HG02798 (cell line): ENCODE results near the gene LPAR1.

ENCODE experiments used
- ATAC-seq: cut with Tn5 transposase; IDR thresholded peaks from one replicate; pipeline ENCODE4 v1.9.1; 2021; ENCODE audit warnings: mild to moderate bottlenecking; ENCODE audit not compliant: unreplicated experiment, poor library complexity

LPAR1 gene

DNA sequence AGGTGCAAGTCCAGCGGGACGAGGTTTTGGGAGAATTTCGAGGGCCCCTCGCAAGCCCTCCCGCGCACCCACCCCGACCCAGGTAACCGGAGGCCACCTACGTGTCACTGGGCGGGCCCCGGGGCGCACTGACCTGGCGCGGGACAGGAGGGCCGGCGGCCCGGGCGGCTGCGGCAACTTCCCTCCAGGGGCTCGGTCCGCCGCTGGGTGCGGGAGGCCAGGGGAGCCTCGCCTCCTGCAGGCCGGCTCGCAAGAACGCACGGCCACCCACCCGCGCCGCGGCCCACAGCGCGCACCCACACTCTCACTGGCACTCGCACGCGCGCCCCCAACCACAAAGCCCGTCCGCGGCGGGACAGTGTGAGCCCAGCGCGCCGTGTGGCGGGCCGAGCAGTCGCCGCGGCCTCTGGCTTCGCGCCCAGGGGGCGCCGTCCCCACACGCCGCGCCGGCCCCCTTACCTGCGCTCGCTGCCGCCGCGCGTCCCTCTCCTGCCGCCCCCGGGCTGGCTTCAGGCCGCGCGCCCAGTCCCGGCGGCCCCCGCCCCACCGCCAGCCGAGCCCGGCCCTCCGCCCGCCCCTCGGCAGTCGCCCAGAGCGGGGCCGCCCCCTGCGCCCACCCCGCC lies 451 bp downstream of the LPAR1 start:
- peak; percentile 66 for ATAC-seq

DNA sequence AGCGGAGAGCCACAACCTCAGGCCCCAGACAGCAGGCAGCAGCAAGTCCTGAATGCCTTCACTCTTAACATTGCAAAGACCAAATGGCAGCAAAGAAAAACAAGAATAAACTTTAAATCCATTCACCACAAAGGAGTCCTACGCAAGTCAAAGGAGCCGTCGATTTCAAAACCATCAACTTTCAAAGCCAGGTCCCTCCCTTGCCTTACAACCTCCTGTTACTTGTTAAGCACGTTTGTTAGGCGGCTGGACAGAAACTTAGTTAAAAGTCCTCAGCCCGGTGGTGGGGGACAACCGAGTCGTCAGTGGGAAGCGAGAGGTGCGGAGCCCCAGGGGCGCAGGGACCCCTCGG lies 938 bp downstream of the LPAR1 start:
- peak; percentile 7 for ATAC-seq

DNA sequence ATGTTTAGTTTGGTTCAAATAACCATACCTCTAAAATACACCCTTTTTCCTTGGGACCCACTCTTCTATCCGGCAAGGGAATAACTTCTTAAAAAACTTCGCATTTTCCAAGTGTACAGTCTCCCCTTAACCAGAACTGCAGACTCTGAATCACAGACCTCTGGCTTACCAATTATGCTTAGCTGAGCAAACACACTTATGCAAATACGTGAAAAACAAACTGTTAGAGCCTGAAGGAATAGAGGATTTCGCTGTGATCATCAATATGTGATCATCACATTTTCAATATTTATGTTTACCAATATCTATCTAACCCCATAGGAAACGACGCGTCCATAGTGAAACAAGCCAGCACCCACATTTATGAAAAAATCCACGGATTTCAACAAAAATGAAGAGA lies 1.3 kb downstream of the LPAR1 start:
- ATAC-seq: no peak

DNA sequence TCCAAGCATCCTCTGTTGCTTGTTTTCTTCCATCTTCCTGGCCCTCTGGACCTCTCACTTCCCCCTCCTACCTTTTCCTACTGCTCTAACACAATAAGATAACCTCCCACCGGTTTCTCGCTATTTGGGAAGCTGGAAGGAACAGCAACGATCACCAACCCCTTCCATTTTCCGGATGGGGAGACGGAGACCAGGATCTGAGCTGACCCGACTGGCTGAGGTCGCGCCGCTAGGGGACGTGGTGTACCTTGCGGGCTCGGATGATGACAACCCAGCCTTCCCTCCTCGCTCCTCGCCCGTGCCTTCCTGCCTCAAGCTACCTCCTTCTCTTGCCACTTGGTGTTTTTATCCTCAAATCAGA lies 1.9 kb downstream of the LPAR1 start:
- no peak for ATAC-seq

DNA sequence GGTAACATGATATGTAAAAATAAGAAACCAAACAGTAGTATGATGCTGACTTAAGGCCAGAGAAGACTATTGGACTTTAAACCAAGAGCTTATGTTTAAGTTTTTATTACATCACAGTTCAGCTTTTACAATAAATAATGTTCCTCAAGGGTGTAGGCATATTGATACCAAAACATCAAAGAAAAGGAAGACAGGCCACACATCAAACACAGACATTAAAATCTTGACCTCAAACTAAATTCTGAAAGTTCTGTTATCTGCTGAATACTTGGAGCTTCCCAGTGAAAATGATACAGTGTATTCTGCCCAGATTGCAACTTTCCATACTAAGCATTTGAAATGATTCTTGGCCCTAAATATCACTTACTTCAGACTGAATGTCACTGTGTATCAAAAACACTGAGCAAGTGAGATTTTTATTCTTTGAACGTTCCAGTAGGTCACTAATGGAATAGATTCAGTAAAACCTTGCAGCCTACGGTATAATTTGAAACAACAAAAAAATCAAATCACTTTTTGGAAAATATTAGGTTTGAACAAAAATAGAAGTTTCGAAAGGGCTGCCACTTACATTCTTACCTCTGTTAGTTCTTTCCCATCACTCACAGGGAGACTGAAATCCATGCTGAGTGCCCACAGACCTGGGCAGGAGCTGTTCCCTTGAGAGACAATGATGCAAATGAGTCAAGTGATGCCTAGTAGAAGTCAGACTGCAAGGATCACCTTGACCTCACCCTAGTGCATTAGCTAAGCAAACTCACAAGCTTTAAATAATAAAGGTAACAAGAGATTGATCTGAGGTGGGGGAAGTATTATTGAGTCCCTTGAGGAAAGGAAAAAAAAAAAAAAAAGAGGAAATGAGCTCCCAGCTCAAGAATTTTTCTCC lies 2.5 kb downstream of the LPAR1 start:
- no peak for ATAC-seq

DNA sequence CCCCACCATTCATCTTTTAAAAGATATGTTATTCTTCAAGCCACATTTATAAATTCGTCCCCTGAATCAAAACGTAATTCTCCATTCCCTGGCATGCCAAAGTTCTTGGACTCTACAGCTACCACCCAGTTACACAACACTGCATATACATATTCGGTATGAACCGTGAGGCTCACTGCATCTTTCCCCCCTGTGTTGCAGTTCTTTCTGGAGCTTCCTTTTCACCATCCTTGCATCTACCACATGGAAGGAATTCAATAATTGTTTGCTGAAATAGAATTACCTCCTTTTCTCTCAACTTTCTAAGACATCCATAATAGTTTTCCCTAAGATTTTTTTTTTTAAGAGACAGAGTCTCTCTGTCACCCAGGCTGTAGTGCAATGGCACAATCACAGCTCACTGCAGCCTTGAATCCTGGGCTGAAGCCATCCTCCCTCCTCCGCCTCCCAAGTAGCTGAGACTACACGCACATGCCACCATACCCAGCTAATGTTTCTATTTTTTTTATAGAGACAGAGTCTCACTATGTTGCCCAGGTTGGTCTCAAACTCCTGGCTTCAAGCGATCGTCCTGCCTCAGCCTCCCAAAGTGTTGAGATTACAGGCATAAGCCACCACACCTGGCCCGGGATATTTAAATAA lies 3.3 kb downstream of the LPAR1 start:
- ATAC-seq: no peak

DNA sequence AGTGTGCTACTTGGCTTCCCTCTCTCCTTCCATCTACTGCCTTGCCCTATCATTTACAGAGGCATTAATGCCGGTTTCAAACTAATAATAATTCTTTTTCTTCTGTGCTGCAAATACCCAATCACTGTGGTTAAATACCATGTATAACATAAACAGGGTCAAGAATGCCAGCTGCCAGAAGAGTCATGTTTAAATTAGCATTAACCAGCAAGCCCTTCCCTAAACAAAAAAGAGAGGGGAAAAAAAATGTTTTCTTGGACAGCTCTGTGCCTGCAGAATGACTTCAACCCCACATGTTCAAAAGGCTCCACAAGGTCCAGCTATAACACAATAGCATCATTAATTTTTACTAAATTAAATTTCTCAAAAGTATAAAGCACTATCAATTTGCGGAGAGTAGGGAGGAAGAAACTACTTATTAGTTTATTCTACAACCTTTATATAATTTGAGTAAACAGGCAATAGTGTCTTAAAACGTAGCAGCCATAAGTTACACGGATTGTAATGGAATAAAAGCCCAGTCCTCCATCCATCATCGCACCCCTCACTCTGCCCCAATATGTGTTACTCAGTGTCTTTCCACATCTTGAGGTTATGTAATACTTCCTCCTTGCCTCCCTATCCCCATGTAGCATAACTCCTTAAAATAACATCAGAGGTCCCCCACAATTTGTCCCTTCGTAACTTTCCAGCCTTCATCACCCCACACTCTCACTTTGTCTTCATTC lies 3.9 kb downstream of the LPAR1 start:
- ATAC-seq: no peak

DNA sequence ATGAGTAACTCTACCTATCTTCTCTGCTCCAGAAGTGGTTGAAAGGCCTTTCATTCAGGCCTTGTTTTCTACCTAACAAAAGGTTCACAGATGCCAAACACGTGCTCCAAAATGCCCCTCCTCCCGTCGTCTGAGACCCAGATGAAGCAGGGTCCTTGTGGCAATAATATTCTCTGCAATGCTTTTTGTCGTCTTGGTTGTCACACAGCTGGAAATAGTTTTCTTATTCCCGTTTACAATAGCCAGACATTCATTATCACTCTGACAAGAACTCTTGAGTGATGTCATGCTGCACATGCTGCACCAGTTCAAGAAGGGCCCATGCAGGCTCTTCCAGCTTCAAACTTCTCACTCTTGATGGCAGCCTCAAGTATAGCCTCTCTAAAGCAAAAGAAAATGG lies 7.8 kb downstream of the LPAR1 start:
- ATAC-seq: no peak

DNA sequence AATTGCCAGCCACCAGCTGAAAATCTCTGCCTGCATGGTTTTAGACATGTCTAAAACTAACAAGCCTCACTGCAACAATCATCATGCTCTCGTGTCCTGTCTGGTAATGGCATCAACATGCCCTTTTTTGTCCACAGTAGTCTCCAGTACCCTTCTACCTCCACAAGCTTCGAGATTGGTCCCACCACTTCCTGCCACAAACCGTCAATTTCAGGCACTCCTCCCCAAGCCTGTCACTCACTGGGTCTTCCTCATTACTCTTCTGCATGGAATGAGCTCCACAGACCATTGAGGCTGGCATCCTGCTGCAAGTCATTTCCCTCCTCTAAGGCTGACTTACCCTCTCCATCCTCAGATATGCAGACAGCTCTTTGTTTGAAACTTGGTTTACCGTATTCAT lies 9.0 kb downstream of the LPAR1 start:
- ATAC-seq: no peak

DNA sequence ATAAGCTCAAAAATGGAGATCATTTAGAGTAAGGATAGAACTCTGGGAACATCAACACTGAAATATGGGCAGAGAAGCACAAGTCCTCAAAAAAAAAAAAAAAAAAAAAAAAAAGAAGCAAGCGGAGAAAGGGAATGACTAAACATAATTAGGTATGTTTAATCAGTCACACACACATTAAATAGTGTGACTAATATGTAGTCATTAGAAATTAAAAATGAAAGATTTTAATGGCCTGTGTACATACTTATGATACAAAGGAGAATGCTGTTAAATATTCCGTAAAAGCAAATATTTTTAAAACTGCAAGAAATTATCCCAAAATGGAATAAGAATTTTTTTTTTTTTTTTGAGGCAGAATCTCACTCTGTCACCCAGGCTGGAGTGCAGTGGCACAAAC lies 10.5 kb downstream of the LPAR1 start:
- no peak for ATAC-seq

DNA sequence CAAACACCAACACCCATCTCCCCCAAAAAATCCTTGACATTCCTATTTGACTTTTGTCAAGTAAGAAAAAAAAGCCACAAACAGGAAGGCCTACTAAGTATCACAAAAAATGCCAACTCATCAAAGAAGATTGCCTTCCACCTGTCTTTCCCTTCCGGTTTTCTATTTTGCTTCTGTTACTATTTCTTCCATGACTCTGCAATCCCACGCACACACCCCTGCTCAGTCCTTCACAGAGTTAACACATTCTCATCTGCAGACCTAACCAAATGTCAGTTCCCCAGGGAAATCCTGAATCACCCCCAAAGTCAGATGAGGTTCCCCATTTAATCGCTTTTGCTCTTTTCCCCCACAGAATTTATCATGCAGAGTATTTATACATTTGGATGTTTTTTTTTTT lies 15.1 kb downstream of the LPAR1 start:
- no peak for ATAC-seq

DNA sequence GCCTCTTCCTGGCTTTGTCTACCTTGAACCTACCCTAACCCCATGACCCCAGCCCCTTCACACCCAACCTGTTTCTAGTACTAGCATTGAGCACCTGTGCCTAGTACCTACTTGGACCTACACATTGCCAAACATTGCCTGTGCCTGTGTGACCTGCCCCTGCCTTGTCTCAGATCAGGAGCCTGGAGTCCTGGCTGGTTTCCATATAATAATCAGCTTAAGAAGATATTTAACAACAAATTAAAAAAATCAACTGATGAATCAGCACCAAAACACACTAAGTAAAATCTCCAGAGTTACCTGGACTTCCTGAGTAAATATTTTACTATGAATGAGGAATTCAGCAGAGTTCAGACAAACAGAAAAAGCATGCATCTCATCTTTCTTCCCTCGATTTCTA lies 17.7 kb downstream of the LPAR1 start:
- ATAC-seq: no peak

DNA sequence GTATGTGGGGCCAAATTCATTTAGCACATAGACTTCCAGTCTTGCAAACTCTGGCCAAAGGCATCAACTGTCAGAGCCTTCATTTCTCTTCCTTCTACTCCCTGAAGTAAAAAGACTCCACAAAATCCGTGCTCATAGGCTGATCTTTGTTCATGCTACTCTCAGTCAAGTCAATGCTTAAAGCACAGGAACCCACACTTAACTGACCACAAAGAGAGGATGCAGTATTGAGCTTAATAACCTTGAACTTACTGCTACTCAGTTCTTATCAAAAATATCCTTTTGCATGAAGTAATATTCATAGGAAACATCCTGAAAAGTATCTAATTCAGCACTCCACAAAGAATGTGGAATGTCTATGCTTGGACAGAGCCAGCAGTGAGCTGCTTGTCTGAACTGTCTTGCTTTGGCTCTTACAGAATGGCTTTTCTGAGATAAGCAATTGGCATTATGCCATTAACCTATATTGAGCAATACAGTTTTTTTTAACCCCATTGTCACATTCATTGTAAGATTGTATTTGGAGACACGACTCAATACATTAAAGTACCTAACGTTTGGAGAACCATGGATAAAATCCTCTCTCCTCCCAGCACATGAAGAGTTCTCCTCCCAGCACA lies 21.7 kb downstream of the LPAR1 start:
- no peak for ATAC-seq

DNA sequence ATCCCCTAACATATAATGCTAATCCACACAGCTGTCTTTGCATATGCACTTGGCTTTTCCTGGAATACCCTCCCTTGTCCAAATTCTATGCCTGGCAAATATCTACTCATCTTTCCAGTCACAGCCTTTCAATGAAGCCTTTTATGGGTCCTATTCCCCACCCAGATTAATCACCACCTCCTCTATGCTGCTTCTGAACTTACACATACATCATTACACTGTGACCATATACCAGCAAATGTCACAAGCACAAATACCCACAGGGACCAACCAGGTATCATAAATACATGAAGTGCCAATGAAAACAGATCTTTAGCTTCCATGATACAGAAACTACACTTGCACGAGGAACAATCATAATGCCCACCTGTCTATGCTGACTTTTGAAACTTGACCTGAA lies 22.3 kb downstream of the LPAR1 start:
- no peak for ATAC-seq

DNA sequence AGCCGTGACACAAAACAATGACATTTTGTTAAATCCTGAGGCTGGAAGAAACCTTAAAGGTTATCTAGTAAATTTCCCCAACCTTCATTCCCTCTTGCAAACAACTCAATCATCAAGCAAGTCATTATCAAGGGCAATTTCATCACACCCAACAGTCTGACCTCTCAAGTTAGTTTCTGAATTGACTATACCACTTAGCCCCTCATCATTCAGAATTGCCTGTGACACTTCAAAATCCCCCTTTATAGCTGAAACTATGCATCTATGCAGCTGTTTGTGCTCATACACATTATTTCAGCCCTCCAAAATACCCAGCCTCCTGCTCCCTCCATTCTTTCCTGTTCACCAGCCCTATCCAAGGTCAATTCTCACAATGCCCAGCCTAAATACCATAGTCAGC lies 24.6 kb downstream of the LPAR1 start:
- ATAC-seq: no peak

DNA sequence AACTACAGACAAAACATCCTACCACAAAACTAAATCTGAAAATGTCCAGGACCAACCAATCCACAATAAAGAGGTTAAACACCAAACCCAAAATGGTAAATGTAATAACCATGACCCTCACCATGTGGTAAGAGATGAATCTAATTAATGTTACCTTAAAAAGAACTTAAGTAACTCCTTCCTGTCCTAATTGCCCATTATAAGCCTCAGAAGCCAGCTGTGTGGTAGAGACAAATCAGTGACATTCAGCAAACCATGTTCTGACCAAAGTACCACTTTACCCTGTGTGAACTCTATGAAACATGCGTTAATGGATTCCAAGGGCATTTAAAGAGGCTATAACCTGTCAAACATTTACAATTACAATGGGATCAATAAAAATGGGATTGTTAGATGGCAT lies 25.0 kb downstream of the LPAR1 start:
- no peak for ATAC-seq

DNA sequence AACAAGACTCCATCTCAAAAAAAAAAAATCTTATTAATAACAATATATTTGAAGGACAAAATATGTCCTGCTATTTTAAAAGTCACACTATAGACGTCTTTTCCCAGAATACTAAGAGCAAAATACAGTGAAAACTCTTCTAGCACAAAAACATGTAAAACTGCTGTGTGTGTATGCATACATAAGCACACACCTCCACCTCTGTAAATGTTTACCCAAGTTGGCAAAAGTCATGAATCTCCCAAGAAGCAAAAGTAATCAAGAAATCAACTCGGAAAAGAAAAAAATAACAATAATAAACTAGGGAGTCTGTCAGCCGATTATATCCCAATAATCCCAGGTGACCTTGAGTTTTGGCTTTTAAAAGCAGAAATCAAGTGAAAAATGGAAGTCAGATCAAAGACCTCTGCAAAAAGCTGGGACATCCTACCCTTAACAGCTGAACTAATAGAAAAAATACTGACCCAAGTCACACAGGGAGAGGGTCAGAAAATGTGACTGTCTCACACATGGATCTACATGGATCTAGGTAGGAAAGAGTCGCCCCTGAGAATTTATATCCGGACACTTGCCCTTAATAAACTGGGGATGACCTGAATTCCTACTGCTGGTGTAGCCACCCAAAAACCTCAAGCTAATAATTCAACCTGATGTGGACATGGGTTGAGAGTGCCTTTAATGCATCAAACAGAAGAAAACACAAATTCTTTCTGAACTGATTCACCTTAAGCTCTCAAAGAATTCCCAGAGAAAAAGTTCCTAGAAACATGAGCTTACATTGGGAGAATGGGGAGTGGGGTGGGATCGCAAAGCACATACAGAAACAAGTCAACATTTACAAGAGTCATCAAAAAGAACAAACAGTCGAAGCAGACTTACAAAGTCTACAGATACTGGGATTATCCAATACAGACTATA lies 29.9 kb downstream of the LPAR1 start:
- no peak for ATAC-seq

DNA sequence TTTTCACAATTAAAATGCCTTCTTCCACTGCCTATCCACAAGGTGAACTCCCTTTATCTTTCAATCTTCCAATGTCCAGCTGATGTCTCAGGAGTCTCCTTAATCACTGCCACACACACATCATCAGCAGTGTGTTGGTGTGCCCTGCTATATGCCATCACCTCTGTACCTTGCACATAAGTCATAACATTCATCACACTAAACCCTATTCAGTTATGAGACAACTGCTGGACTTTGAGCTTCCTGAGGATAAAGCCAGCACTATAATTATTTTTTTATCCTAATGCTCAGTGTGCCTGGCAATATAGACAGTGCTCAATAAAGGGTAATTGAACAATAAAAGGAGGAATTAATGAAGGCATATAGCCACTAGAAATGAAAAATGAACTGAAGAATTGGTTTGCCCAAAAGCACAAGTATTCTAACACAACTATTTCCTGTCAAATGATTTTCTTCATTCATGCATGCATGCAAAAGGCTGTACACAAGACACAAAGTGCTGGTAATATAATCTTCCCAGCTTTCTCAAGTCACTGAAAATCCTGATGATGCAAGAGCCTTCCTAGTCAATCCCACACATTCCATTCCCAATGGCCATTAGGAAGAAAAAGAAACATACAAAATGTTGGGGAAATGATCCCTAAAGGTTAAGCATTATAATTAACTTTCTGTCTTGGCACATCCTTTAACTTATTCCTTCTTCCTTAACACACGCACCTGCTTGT lies 32.4 kb downstream of the LPAR1 start:
- no peak for ATAC-seq

DNA sequence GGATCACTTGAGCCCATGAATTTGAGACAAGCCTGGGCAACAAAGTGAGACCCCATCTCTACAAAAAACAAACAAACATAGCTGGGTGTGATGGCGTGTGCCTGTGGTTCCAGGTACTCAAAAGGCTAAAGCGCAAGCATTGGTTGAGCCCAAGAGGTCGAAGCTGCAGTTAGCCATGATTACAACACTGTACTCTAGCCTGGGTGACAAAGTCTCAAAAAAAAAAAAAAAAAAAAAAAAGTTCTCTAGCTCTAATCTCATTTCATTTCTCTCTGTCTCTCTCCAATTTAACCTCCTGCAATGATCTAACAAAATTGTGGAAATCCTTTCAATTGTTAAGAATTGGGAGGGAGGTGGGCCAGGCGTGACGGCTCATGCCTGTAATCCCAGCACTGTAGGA lies 33.3 kb downstream of the LPAR1 start:
- no peak for ATAC-seq
